ENCODE results near the gene TRIM16.
"Not testable (repeated sequence)": the region's sequence is repeated elsewhere in the genome, so short reads cannot be mapped to it uniquely, and the experiment has no call there.

The TRIM16 gene

DNA sequence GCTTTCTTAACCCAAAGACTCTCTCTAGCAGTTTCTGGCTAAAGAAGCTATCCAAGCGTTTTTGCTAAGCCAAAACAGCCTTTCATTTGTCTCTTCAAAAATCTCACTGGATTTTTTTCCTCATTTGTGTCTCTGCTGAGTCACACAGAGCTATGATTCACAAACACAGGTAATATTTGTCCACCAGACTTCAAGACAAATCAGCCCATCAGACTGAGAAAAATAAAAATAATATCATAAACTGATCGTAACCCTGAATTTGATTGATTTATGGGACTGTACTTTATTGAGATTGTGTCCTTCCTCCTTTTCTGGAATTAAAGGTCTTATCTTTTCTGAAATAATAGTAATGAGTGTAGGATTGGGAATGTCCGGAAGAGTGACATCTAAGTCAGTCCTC, 25.8 kb downstream of the TRIM16 start:
- no peak for DNase-seq (ENCODE audit: low read depth in 2 of 2)

DNA sequence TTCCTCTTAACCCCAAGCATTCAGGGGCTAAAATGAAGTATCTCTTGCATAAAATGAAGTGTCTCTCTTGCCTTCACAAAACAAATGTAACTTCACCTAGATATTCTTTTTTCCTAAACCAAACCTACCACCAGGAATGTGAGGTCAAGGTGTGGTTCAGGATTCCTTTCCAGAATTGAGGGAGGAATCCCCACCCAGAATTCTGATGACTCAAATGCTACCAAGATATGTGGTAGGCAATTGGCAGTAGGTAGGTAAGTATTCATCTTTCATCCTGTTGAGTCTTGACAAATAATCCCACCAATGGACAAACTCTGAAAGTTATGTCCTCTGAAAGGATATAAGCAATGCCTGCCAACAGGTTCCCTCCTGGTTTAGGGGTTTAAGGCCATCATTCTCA, 26.2 kb downstream of the TRIM16 start:
- DNase-seq (ENCODE audit: low read depth in 2 of 2), result no peak

DNA sequence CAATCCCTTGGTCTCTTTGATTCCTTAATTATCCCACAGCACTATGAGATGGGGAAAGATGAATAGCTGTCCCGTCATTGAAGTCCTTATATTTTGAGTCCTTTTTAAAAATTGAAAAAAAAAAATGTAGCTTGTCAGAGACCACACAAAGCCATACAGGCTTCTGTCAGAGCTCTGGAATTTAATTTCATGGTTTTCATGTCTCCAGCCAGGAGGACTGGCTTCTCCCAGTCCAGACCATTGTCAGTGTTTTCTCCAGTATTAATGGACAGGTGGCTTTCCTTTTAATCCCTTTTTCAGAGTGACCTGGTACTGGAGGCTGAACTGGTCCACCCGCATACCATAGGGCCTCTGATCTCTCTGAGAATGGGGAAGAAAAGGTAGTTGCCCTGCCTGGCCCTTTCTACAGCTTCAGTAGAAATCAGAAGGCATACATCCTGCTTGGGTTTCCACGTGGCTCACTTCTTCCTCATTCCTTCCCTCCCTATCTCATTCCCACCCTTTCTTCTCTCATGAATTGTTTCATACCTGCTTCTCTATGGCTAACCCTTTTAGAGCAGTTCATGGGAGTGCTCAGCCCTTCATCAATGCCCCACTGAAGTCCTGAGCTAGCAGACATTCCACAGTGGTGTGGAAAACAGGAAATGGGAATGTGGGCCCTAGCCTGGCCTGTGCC, 29.1 kb downstream of the TRIM16 start:
- no peak for DNase-seq (ENCODE audit: low read depth in 2 of 2)

GRCh38 chr17:15654401-15654800, 29.7 kb downstream of the TRIM16 start:
- not testable (repeated sequence) for DNase-seq (ENCODE audit: low read depth in 2 of 2)

DNA sequence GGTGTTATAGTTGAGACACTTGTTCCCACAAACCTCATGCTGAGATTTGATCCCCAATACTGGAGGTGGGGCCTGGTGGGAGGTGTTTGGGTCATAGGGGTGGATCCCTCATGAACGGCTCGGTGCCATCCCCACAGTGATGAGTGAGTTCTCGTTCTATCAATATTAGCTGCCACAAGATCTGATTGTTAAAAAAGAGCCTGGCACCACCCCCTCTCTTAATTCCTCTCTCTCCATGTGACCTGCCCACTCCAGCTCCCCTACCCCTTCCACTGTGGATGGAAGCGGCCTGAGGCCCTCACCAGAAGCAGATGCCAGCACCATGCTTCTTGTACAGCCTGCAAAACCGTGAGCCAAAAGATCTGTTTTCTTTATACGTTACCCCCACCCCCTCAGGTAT, 31.2 kb downstream of the TRIM16 start:
- DNase-seq (ENCODE audit: low read depth in 2 of 2), result no peak

GRCh38 chr17:15651583-15652110, 32.5 kb downstream of the TRIM16 start:
- peak; percentile 5 to 6 for DNase-seq (ENCODE audit: low read depth in 2 of 2)

DNA sequence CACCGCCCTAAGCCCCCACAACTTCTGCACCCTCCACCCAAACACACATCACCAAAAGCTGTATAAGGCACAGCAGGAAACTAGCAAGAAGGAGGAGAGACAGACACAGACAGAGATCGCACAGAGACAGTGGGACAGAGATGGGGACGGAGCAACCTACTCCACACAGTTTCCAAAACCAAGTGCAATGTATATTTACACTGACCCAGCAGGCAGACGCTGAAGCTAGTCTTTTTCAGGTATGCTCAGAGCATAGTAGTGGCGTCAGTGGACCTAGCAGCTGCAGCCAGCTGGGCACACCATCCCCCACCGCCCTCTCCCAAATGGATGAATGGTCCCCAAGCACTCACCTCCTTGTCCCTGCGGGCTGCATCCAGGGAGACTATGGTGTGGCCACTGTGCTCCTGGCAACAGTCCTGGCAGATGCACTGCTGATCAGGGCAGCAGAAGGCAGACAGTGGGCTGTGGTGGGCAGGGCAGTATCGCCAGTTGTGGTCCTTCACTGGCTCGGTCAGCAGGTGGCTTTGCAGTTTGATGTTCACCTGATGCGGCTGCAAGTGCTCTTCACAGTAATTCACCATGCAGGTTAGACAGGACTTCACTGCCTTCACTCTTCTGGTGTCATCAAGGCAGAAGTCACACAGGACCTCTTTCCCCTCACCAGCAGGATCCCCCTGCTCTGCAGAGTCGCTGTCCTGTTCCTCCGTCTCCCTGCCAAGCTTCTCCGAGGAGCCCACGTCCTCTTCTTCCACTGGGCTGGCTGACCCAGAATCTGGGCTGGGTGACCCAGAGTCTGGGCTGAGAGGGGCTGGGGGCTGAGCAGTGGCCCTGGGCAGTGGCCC, 33.1 kb downstream of the TRIM16 start:
- no peak for DNase-seq (ENCODE audit: low read depth in 2 of 2)

GRCh38 chr17:15649861-15650421, 34.2 kb downstream of the TRIM16 start:
- no peak for DNase-seq (ENCODE audit: low read depth in 2 of 2)

DNA sequence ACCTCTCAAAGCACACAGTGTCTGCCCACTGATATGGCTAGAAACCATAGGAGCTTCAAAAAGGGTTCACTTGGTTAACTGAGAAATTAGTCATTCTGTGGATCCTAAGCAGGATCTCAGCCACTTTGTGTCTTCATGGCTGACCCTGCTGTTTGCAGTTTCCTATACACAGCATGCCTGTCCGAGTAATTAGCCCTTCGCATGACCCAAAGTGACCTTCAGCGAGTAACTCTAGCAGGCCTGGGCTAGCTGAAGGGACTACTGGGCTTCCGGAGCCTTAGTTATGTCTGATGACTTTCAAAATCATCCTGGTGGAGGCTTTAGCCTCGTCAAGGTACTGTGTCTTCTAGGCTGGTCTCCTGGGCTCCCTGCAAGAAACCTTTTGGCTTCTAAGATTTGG, 35.7 kb downstream of the TRIM16 start:
- DNase-seq (ENCODE audit: low read depth in 2 of 2), result no peak

GRCh38 chr17:15645942-15646312, 38.2 kb downstream of the TRIM16 start:
- DNase-seq (ENCODE audit: low read depth in 2 of 2), result not testable (repeated sequence)

DNA sequence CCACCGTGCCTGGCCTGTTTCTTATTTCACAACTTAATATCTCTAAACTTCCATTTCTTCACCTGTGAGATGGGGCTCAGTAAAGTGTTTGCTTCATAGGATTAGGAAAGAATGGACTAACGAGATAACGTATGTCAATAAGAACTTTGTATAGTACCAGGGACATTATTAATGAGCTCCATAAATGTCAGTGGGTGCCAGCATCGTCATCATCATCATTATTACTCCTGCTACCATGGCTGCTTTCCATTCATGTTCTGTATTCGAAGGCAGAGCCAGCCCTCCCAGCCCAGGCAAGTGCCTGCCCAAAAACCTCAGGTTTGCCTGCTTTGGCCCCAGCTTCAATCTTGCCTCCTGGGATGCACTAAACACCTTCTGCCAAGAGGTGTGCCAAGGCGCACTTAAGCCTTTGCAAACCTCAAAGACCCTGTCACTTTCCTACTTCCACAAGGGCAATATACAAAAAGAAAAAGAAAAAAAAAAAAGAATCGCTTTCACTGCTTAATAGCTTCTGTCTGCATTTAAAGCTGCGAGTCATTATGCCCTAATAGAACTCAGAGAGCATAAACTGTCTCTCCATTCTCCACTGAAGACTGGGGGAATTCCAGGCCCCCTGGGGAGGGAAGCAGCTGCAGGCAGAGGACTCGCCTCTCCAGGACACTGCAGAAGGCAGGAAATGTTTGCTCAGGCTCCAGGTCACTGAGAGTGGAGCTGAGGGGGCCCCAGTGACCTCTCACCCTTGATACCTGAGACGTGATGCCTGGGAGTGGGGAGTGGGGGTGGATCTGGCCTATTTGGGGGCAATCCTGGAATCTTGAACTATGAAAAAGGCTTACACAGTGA, 38.8 kb downstream of the TRIM16 start:
- not testable (repeated sequence) for DNase-seq (ENCODE audit: low read depth in 2 of 2)

DNA sequence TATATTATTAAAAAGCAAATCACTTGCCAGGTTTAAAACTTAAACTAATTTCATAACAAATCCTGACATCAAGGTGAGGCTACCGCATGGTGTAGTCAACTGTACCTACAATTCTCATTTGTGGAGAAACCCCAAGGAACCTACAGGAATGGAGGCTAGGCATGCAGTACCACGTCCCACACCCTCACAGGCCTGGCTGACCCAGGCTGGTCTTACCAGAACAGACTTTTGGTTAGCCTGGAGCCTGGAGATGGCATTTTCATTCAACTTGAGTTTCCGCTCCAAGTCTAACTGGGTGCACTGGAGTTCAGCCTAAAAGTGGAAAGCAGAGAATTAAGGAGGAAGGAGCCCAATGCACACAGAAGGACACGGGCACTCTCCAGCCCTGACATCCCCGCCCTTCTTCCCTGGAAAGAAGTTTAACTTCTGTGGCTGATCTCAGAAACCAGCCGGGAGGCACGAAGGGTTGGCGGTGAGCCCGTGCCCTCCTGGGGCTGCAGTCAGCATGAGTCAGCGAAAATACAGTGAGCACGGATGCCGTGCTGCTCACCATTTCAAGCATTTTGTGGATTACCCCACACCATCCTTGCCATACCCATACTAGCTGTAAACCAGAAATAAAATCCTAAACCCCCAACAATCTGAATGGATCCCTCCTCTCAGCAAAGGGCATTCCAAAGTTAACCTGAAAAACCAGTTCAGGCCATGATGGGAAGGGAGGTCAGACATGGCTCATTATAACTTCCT, 41.4 kb downstream of the TRIM16 start:
- not testable (repeated sequence) for DNase-seq (ENCODE audit: low read depth in 2 of 2)

GRCh38 chr17:15642014-15642413, 42.1 kb downstream of the TRIM16 start:
- DNase-seq (ENCODE audit: low read depth in 2 of 2), result not testable (repeated sequence)

DNA sequence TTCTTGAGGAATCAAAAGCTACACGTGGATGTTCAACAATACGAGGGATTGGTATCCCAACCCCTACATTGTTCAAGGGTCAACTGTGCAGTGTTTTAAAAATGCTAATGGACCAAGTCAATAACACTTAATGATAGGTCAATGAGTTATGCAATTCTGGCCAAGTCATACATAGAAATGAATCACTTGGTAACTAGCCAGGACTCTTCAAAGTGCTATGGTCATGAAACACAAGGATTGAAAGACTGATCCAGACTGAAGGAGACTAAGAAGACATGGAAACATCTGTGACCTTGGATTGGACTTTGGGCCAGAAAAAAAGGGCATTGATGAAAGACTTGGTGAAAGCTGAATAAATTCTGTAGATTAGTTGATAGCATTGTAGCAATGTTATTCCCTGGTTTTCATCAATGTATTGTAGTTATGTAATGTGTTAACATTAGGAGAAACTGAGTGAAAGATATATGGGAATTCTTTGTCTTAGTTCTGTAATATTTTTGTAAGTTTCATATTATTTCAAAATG, 53.1 kb downstream of the TRIM16 start:
- DNase-seq (ENCODE audit: low read depth in 2 of 2), result not testable (repeated sequence)

DNA sequence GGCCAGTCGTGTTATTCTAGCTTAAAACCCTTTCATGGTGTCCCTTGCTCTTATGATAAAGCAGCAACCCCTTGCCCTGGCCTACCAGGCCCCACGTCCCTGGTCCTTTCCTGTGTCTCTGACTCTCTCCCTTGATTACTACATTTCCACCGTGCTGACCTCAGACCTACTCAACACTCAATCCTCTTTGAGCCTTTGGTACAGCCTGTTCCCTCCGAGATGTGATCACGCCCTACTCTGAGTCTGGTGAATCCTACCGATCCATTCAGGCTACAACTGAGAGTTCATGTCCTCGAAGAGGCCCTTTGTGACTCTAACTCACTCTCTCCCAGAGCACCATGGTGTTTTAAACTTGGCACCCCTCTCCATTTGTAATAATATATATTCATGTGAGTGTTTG, 54.1 kb downstream of the TRIM16 start:
- DNase-seq (ENCODE audit: low read depth in 2 of 2), result not testable (repeated sequence)

GRCh38 chr17:15623661-15624209, 60.4 kb downstream of the TRIM16 start:
- not testable (repeated sequence) for DNase-seq (ENCODE audit: low read depth in 2 of 2)

DNA sequence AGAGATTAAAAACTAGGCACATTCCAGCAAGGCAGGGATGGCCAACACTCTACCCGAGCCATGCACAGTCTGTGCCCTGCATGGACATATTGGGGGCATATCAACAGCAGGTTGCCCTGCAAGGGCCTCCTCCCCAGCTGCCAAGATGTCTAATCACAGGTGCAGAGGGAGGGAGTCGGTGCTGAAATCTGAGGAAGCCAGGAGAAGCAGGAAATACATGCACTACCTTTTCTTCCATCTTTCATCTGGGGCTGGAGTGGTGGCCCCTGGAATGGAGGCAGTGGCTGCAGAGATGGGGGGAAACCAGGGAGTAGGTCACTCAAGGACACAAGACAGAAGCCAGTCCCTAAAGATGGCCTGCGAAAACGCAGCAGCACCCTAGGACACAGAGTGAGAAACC, 60.9 kb downstream of the TRIM16 start:
- not testable (repeated sequence) for DNase-seq (ENCODE audit: low read depth in 2 of 2)

DNA sequence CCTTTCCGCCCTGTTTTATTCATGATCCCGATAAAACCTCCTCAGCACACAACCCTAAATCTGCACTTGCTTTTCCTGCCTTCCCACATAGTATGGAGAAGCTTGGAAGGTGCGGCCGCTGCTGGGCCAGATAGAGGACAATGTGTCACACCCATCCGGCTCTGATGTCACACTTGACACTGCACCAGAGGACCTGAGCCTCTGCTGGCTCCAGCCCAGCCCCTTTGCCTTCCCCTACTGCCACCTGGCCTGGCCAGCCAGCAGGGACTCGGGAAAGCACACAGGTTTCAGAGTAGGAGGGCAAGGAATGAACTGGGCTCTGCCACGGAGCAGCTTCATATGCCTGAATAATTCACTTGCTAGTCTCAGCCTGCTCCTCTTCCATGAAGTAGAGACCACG, 62.0 kb downstream of the TRIM16 start:
- not testable (repeated sequence) for DNase-seq (ENCODE audit: low read depth in 2 of 2)

DNA sequence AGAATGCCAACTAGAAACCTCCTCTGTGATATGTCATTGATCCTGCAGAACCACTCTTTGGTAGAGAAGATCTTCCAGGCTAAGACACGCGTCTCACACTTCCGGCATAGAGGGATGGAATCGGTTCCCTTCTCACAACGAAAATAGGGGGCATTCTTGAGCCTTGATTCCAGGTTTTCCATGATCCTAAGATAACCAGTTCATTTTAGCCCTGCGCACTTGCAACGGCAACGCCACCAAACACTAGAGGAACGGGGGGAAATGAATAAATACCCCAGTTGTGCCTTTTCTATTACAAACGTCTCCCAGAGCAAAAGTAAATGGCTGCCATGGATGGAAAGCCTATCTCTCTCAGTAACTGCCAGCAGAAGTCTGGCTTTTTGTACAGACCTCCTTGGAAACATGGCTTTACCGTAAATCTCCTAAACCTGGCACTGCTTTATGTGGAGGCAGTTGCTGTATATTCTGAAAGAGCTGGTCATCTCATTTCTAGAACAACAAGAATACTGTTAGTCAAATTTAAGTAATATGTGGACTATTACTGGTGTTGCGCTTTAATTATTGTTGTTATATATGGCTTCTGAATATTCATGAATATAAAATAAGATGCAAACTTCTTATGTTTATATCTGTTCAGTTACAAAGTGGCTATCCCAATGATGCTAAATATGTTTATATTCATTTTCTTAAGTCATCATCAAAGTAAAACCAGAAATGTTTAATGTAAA, 64.6 kb downstream of the TRIM16 start, which contains the start of gene FBXW10B:
Gene FBXW10B, minus strand, starts transcription at position 374 of the 728 bp plus-strand sequence. Its CDS starts 192 bp downstream, at position 182.
- DNase-seq (ENCODE audit: low read depth in 2 of 2), result not testable (repeated sequence)
